ENCODE measurements around the gene CRHBP.

Gene CRHBP

DNA sequence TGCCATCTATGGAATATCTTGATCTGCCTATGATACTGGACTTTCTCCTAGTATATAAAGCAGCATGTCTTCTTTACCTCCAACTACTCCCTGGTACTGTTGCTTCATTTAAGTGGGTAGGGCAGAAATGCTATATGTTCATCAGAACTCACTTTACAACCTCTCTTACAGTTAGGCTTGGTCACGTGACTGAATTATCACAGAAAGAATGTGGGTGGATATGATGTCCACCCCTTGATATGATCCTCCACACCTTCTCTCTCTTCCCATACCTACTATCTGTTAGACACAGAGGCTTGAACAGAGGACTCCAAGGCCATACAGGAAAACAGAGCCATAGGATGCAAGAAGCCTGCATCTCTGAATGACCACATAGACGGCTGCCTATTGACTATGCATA lies 19.8 kb downstream of the CRHBP start:
- no peak overlapping the region for H3K4me3 ChIP-seq (ENCODE audit: control insufficient read depth in 1 of 7, extremely low read depth in 1 of 7, insufficient read depth in 4 of 7, low read depth in 2 of 7, low read length in 6 of 7)
- peaks cover 0 to 63% (median 15%) of the 10 kb centered on the region in 4 experiments for H3K36me3 ChIP-seq (ENCODE audit: control insufficient read depth in 4 of 4, insufficient read depth in 4 of 4, low read length in 3 of 4)
- POLR2A ChIA-PET = no interaction called here
- no peak overlapping the region for H3K27ac ChIP-seq (ENCODE audit: insufficient read depth in 1 of 2, low read depth in 1 of 2, low read length in 2 of 2, poor library complexity in 1 of 2, severe bottlenecking in 2 of 2)
- CTCF ChIA-PET = no interaction called here
- peaks cover 5 to 11% (median 7%) of the 10 kb centered on the region in 4 experiments for H3K4me1 ChIP-seq (ENCODE audit: control extremely low read depth in 1 of 4, control insufficient read depth in 4 of 4, insufficient read depth in 4 of 4, low read length in 3 of 4)
- H3K27me3 ChIP-seq (replicated peaks in 2 of 5; ENCODE audit: control insufficient read depth in 4 of 5, insufficient read depth in 5 of 5, low read length in 4 of 5) = no peaks in the 10 kb centered on the region
- no peak for DNase-seq
- WGBS (ENCODE audit: insufficient coverage) = no CpG with 5 or more reads among the region's 2 CpGs
- H3K9me3 ChIP-seq (ENCODE audit: control extremely low read depth in 1 of 5, control insufficient read depth in 4 of 5, insufficient read depth in 2 of 5, low read depth in 1 of 5, low read length in 4 of 5) = no peaks in the 10 kb centered on the region

- WGBS (ENCODE audit: insufficient coverage) = no CpG with 5 or more reads among the region's 2 CpGs
- H3K27ac ChIP-seq (ENCODE audit: insufficient read depth in 1 of 2, low read depth in 1 of 2, low read length in 2 of 2, poor library complexity in 1 of 2, severe bottlenecking in 2 of 2) = no peak overlapping the region
- CTCF ChIA-PET = interaction anchor here (3.1 to 4.5 kb wide), 2 partner anchors 12 to 42 kb away, joined by 15 to 16 read pairs; no protein-coding TSS in a partner anchor
Measured at GRCh38 chr5:76974785-76975184, 21.9 kb downstream of the CRHBP start.

DNA sequence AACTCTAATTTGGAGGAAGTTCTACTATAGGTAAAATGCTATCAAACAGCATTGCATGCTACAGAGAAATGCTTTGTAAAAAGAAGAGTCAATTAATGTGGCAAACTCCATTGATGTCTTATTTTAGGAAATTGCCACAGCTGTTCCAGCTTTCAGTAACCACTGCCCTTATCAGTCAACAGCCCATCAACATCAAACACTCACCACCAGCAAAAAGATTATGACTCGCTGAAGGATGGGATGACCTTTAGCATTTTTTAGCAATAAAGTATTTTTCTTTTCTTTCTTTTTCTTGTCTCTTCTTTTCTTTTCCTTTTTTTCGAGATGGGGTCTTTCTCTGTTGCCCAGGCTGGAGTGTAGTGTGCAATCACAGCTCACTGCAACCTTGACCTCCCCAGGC lies 26.0 kb downstream of the CRHBP start:
- no peak overlapping the region for H3K4me3 ChIP-seq (ENCODE audit: control insufficient read depth in 1 of 7, extremely low read depth in 1 of 7, insufficient read depth in 4 of 7, low read depth in 2 of 7, low read length in 6 of 7)
- no peaks in the 10 kb centered on the region for H3K27me3 ChIP-seq (replicated peaks in 2 of 5; ENCODE audit: control insufficient read depth in 4 of 5, insufficient read depth in 5 of 5, low read length in 4 of 5)
- H3K4me1 ChIP-seq (ENCODE audit: control extremely low read depth in 1 of 4, control insufficient read depth in 4 of 4, insufficient read depth in 4 of 4, low read length in 3 of 4) = peaks cover 5 to 11% (median 7%) of the 10 kb centered on the region in 4 experiments
- 75% methylated on average over 2 of the region's 2 CpGs for WGBS (ENCODE audit: insufficient coverage)
- H3K27ac ChIP-seq (ENCODE audit: insufficient read depth in 1 of 2, low read depth in 1 of 2, low read length in 2 of 2, poor library complexity in 1 of 2, severe bottlenecking in 2 of 2) = no peak overlapping the region
- H3K9me3 ChIP-seq (ENCODE audit: control extremely low read depth in 1 of 5, control insufficient read depth in 4 of 5, insufficient read depth in 2 of 5, low read depth in 1 of 5, low read length in 4 of 5) = no peaks in the 10 kb centered on the region
- DNase-seq = no peak
- POLR2A ChIA-PET = no interaction called here
- peaks cover 0 to 34% (median 10%) of the 10 kb centered on the region in 4 experiments for H3K36me3 ChIP-seq (ENCODE audit: control insufficient read depth in 4 of 4, insufficient read depth in 4 of 4, low read length in 3 of 4)
- CTCF ChIA-PET = interaction anchor here (4.5 kb wide), 1 partner anchor 38 kb away, joined by 16 read pairs; no protein-coding TSS in a partner anchor

More at GRCh38 chr5:76974785-76975184, 21.9 kb downstream of the CRHBP start:
- H3K9me3 ChIP-seq (ENCODE audit: control extremely low read depth in 1 of 5, control insufficient read depth in 4 of 5, insufficient read depth in 2 of 5, low read depth in 1 of 5, low read length in 4 of 5) = no peaks in the 10 kb centered on the region
- POLR2A ChIA-PET = no interaction called here
- peaks cover 5 to 11% (median 7%) of the 10 kb centered on the region in 4 experiments for H3K4me1 ChIP-seq (ENCODE audit: control extremely low read depth in 1 of 4, control insufficient read depth in 4 of 4, insufficient read depth in 4 of 4, low read length in 3 of 4)
- H3K4me3 ChIP-seq (ENCODE audit: control insufficient read depth in 1 of 7, extremely low read depth in 1 of 7, insufficient read depth in 4 of 7, low read depth in 2 of 7, low read length in 6 of 7) = no peak overlapping the region
- peaks cover 0 to 52% (median 7%) of the 10 kb centered on the region in 4 experiments for H3K36me3 ChIP-seq (ENCODE audit: control insufficient read depth in 4 of 4, insufficient read depth in 4 of 4, low read length in 3 of 4)
- H3K27me3 ChIP-seq (replicated peaks in 2 of 5; ENCODE audit: control insufficient read depth in 4 of 5, insufficient read depth in 5 of 5, low read length in 4 of 5) = no peaks in the 10 kb centered on the region
- peak in 2 of 3 donors; percentile 30 to 38 for DNase-seq

DNA sequence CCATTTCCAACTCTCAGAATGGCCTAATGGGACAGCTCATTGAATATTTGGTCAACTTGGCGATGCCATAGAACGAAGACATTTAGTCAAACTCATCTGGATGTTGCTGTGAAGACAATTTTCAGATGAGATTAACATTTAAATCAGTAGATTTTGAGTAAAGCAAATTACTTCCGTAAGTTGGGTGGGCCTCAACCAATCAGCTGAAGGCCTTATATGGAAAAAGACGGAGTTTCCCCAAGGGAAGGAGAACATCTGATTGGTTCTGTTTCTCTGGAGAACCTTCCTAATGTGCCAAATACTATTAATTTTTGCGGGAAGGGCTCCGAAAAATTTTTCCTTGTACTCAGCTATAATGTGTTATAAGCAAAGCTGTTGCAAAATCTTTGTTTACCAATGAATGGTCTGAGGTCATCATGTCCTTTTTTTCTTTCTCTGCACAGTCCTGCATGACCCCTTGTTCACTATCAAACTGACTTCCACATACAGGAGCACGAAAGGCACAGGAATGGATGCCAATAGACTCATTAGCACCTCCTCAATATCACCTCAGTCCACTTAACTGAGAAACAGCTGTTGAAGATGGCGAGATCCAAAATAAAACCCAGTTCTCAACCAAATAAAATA lies 27.8 kb downstream of the CRHBP start:
- H3K4me3 ChIP-seq (ENCODE audit: control insufficient read depth in 1 of 7, extremely low read depth in 1 of 7, insufficient read depth in 4 of 7, low read depth in 2 of 7, low read length in 6 of 7) = no peak overlapping the region
- CTCF ChIA-PET = no interaction called here
- 100% methylated on average over 2 of the region's 8 CpGs for WGBS (ENCODE audit: insufficient coverage)
- H3K9me3 ChIP-seq (ENCODE audit: control extremely low read depth in 1 of 5, control insufficient read depth in 4 of 5, insufficient read depth in 2 of 5, low read depth in 1 of 5, low read length in 4 of 5) = no peaks in the 10 kb centered on the region
- POLR2A ChIA-PET = no interaction called here
- H3K27me3 ChIP-seq (replicated peaks in 2 of 5; ENCODE audit: control insufficient read depth in 4 of 5, insufficient read depth in 5 of 5, low read length in 4 of 5) = no peaks in the 10 kb centered on the region
- H3K27ac ChIP-seq (ENCODE audit: insufficient read depth in 1 of 2, low read depth in 1 of 2, low read length in 2 of 2, poor library complexity in 1 of 2, severe bottlenecking in 2 of 2) = no peak overlapping the region
- no peak for DNase-seq
- no peaks in the 10 kb centered on the region for H3K4me1 ChIP-seq (ENCODE audit: control extremely low read depth in 1 of 4, control insufficient read depth in 4 of 4, insufficient read depth in 4 of 4, low read length in 3 of 4)
- H3K36me3 ChIP-seq (ENCODE audit: control insufficient read depth in 4 of 4, insufficient read depth in 4 of 4, low read length in 3 of 4) = peaks cover 0 to 34% (median 10%) of the 10 kb centered on the region in 4 experiments

DNA sequence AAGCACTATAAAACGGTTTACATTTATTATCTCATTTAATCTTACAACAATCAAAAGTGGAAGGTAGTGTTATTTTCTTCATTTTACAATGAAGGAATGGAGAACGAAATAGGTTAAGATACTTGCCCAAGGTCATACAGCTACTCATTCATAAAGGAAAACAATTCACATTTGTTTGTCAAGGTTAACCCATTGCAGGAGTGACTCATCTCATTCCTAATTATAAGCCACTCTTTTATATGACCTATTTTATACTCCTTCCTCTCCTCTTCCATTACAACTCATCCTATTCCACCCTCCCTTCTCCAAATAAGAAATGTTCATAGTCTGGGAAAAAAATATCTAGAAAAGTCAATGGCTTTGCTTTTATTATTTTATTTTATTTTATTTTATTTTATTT lies 29.6 kb downstream of the CRHBP start:
- no peaks in the 10 kb centered on the region for H3K9me3 ChIP-seq (ENCODE audit: control extremely low read depth in 1 of 5, control insufficient read depth in 4 of 5, insufficient read depth in 2 of 5, low read depth in 1 of 5, low read length in 4 of 5)
- peaks cover 0 to 5% (median 0%) of the 10 kb centered on the region in 4 experiments for H3K4me1 ChIP-seq (ENCODE audit: control extremely low read depth in 1 of 4, control insufficient read depth in 4 of 4, insufficient read depth in 4 of 4, low read length in 3 of 4)
- DNase-seq = no peak
- no peak overlapping the region for H3K27ac ChIP-seq (ENCODE audit: insufficient read depth in 1 of 2, low read depth in 1 of 2, low read length in 2 of 2, poor library complexity in 1 of 2, severe bottlenecking in 2 of 2)
- 100% methylated on average over 1 of the region's 2 CpGs for WGBS (ENCODE audit: insufficient coverage)
- H3K4me3 ChIP-seq (ENCODE audit: control insufficient read depth in 1 of 7, extremely low read depth in 1 of 7, insufficient read depth in 4 of 7, low read depth in 2 of 7, low read length in 6 of 7) = no peak overlapping the region
- no peaks in the 10 kb centered on the region for H3K27me3 ChIP-seq (replicated peaks in 2 of 5; ENCODE audit: control insufficient read depth in 4 of 5, insufficient read depth in 5 of 5, low read length in 4 of 5)
- ChIA-PET POLR2A (no interaction called here), CTCF (interaction anchor here (1.2 kb wide), 1 partner anchor 12 kb away, joined by 3 read pairs; no protein-coding TSS in a partner anchor)
- H3K36me3 ChIP-seq (ENCODE audit: control insufficient read depth in 4 of 4, insufficient read depth in 4 of 4, low read length in 3 of 4) = peaks cover 0 to 17% (median 3%) of the 10 kb centered on the region in 4 experiments

DNA sequence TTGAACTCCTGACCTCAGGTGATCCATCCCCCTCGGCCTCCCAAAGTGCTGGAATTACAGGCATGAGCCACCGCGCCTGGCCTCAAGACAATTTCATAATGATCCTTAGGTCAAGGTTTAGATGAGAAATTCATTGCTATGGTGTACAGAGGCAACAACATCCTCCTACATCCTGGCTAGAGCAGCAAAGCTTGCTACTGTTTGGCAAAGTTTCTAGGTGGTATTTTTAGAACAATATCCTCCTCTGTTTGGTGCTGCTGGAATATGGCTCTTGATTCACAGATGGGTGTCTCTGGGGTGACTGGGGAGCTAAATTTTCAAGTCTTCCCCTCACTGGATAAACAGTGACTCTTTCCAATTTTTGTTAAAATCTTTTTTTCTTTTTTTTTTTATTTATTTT lies 30.6 kb downstream of the CRHBP start:
- Histone ChIP-seq H3K36me3 (ENCODE audit: control insufficient read depth in 4 of 4, insufficient read depth in 4 of 4, low read length in 3 of 4) (peaks cover 0 to 9% (median 6%) of the 10 kb centered on the region in 4 experiments), H3K27ac (ENCODE audit: insufficient read depth in 1 of 2, low read depth in 1 of 2, low read length in 2 of 2, poor library complexity in 1 of 2, severe bottlenecking in 2 of 2) (no peak overlapping the region), H3K4me3 (ENCODE audit: control insufficient read depth in 1 of 7, extremely low read depth in 1 of 7, insufficient read depth in 4 of 7, low read depth in 2 of 7, low read length in 6 of 7) (no peak overlapping the region), H3K4me1 (ENCODE audit: control extremely low read depth in 1 of 4, control insufficient read depth in 4 of 4, insufficient read depth in 4 of 4, low read length in 3 of 4) (peaks cover 0 to 5% (median 0%) of the 10 kb centered on the region in 4 experiments), H3K9me3 (ENCODE audit: control extremely low read depth in 1 of 5, control insufficient read depth in 4 of 5, insufficient read depth in 2 of 5, low read depth in 1 of 5, low read length in 4 of 5) (no peaks in the 10 kb centered on the region), H3K27me3 (replicated peaks in 2 of 5; ENCODE audit: control insufficient read depth in 4 of 5, insufficient read depth in 5 of 5, low read length in 4 of 5) (no peaks in the 10 kb centered on the region)
- DNase-seq = no peak
- WGBS (ENCODE audit: insufficient coverage) = 100% methylated on average over 3 of the region's 3 CpGs
- CTCF ChIA-PET = interaction anchor here (1.1 kb wide), 1 partner anchor 15 kb away, joined by 3 read pairs; no protein-coding TSS in a partner anchor
- POLR2A ChIA-PET = no interaction called here

DNA sequence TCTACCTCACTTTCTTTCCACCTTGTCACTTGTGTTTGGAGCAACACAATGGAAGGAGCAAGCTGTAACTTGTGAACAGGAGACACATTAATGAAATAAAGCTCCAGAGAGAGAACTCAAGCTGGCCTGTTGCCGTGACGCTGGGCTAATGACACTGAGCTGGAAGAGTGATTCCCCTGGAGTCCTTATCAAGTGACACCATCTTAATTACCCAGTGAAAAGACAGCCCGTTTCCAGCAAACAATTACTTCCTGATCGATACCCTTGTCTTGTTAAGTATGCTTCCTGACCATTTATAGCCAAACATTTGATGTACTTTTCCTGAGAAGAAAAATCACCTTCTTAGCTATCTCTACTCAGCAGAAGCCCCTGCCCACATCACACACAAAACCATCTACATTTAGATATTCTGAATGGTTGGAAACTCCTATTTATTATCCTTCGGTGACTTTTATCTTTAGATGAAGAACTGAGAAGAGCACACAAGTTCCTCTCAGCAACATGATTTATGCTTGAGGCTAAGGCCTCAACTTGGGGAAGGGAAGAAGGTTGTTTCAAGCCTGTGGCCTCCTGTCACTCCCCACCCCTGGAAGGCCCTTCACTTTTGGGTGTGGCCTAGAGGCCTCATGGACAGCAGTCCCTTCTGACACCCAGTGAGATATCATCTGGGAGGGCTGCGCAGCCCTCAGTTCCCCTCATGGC lies 34.1 kb downstream of the CRHBP start:
- H3K27ac ChIP-seq (ENCODE audit: insufficient read depth in 1 of 2, low read depth in 1 of 2, low read length in 2 of 2, poor library complexity in 1 of 2, severe bottlenecking in 2 of 2) = no peak overlapping the region
- H3K9me3 ChIP-seq (ENCODE audit: control extremely low read depth in 1 of 5, control insufficient read depth in 4 of 5, insufficient read depth in 2 of 5, low read depth in 1 of 5, low read length in 4 of 5) = no peaks in the 10 kb centered on the region
- H3K4me1 ChIP-seq (ENCODE audit: control extremely low read depth in 1 of 4, control insufficient read depth in 4 of 4, insufficient read depth in 4 of 4, low read length in 3 of 4) = peaks cover 0 to 5% (median 0%) of the 10 kb centered on the region in 4 experiments
- ChIA-PET POLR2A (no interaction called here), CTCF (interaction anchor here (2.4 kb wide), 1 partner anchor 10 kb away, joined by 15 read pairs; no protein-coding TSS in a partner anchor)
- H3K4me3 ChIP-seq (ENCODE audit: control insufficient read depth in 1 of 7, extremely low read depth in 1 of 7, insufficient read depth in 4 of 7, low read depth in 2 of 7, low read length in 6 of 7) = no peak overlapping the region
- peaks cover 0 to 8% (median 0%) of the 10 kb centered on the region in 4 experiments for H3K36me3 ChIP-seq (ENCODE audit: control insufficient read depth in 4 of 4, insufficient read depth in 4 of 4, low read length in 3 of 4)
- DNase-seq = peak in 1 of 3 donors; percentile 16
- H3K27me3 ChIP-seq (replicated peaks in 2 of 5; ENCODE audit: control insufficient read depth in 4 of 5, insufficient read depth in 5 of 5, low read length in 4 of 5) = no peaks in the 10 kb centered on the region
- 68% methylated on average over 5 of the region's 6 CpGs for WGBS (ENCODE audit: insufficient coverage)
